OCI-LY7 (cell line): ENCODE measurements around the gene WDCP. TPM values are rescaled to one million over a fixed set of nuclear protein-coding genes. Genes with fewer than 3 reads are reported as not detected.
A peak's percentile ranks its signal among the peaks of the same experiment; 100 is the strongest.

Source experiments
- BruUV-seq: library from RNA; stranded (reverse); fragments of 400-500 nt; replicated peaks from 2 replicates; lab custom pipeline; 2021; lab: Mats Ljungman, UMichigan
- CTCF ChIA-PET: fragments of 300-600 bp; sonication (Branson Sonifier 250); formaldehyde crosslinking; loops from one replicate; lab custom pipeline; 2022; ENCODE audit warnings: antibody characterized with exemption; ENCODE audit not compliant: unreplicated experiment; lab: Charles Lee
- POLR2A ChIA-PET: fragments of 300-600 bp; sonication (Branson Sonifier 250); formaldehyde crosslinking; loops from one replicate; lab custom pipeline; 2022; ENCODE audit warnings: antibody characterized with exemption; lab: Charles Lee
- DNase-seq: peaks from one replicate; pipeline ENCODE4 v3.0.0-alpha.2; 2015; ENCODE audit warnings: low spot score
- H2AFZ ChIP-seq: fragments of 200-600 bp; sonication (generic), shearing (Covaris generic); 2 replicates; pipeline ENCODE4 v1.6.1; 2014; ENCODE audit warnings: mild to moderate bottlenecking, antibody characterized with exemption, low read length, moderate library complexity
- H3K27ac ChIP-seq: fragments of 200-600 bp; sonication (generic); 2 replicates; pipeline ENCODE4 v1.5.1; 2014; ENCODE audit warnings: mixed run types, low read depth, mild to moderate bottlenecking, moderate library complexity, low read length, inconsistent platforms; ENCODE audit not compliant: poor library complexity, severe bottlenecking
- H3K36me3 ChIP-seq: fragments of 200-600 bp; sonication (generic); 2 replicates; pipeline ENCODE4 v1.6.1; 2014; ENCODE audit warnings: mild to moderate bottlenecking, antibody characterized with exemption, low read length, moderate library complexity, mixed read lengths; ENCODE audit not compliant: insufficient read depth
- H3K4me1 ChIP-seq: fragments of 200-600 bp; sonication (generic); 2 replicates; pipeline ENCODE4 v1.5.1; 2014; ENCODE audit warnings: mild to moderate bottlenecking, low read length; ENCODE audit not compliant: insufficient read depth, poor library complexity, severe bottlenecking
- H3K4me2 ChIP-seq: fragments of 200-600 bp; sonication (generic); 2 replicates; pipeline ENCODE4 v1.6.1; 2014; ENCODE audit warnings: mild to moderate bottlenecking, low read length
- H3K4me3 ChIP-seq: fragments of 200-600 bp; sonication (generic); 2 replicates; pipeline ENCODE4 v1.5.1; 2014; ENCODE audit warnings: mild to moderate bottlenecking, low read depth, low read length; ENCODE audit not compliant: poor library complexity, severe bottlenecking
- H3K79me2 ChIP-seq: fragments of 200-600 bp; sonication (generic); 2 replicates; pipeline ENCODE4 v1.6.1; 2016; ENCODE audit warnings: low read depth, mild to moderate bottlenecking, low read length, moderate library complexity, mixed read lengths; ENCODE audit not compliant: insufficient read depth
- H3K9me2 ChIP-seq: fragments of 200-600 bp; sonication (generic); 2 replicates; pipeline ENCODE4 v1.6.1; 2016; ENCODE audit warnings: mild to moderate bottlenecking, low read length, mixed read lengths; ENCODE audit not compliant: insufficient read depth
- H3K9me3 ChIP-seq: fragments of 200-600 bp; sonication (generic); 2 replicates; pipeline ENCODE4 v1.6.1; 2014; ENCODE audit warnings: mild to moderate bottlenecking, mixed run types, low read length, mixed read lengths
- H4K20me1 ChIP-seq: fragments of 200-600 bp; sonication (generic); 2 replicates; pipeline ENCODE4 v1.6.1; 2014; ENCODE audit warnings: mild to moderate bottlenecking, antibody characterized with exemption, low read length, moderate library complexity, mixed read lengths; ENCODE audit not compliant: insufficient read depth
- EZH2phosphoT487 ChIP-seq: fragments of 200-600 bp; sonication (generic); IDR thresholded peaks from 2 replicates; pipeline ENCODE4 v1.6.1; 2018; ENCODE audit warnings: low read depth, borderline replicate concordance, mild to moderate bottlenecking, mixed run types, antibody characterized with exemption, low read length, moderate library complexity, mixed read lengths
- intact Hi-C: fragments of 100-400 bp; cut with micrococcal nuclease; formaldehyde crosslinking; loops from one replicate; pipeline ENCODE4 v1.10.0; 2022; ENCODE audit not compliant: unreplicated experiment
- total RNA-seq, 2 experiments: library from RNA; depleted of rRNA in 1 of 2; stranded (reverse); fragments of >200 nt in 1 of 2; shearing (Covaris generic) in 1 of 2; gene quantifications; 2 replicates each; pipeline ENCODE4 v1.2.3, GENCODE V29; 2014 to 2022
- TF ChIP-seq, protein P1 (sequence below): fragments of 200-600 bp; sonication (generic); conservative IDR thresholded peaks from 2 replicates; pipeline ENCODE4 v1.5.1; 2014; ENCODE audit warnings: mild to moderate bottlenecking, antibody characterized with exemption, low read length, moderate library complexity, mixed read lengths

Gene WDCP
- total RNA-seq, 2 experiments from 2014 or later: 13.9 to 21.0 TPM

DNA sequence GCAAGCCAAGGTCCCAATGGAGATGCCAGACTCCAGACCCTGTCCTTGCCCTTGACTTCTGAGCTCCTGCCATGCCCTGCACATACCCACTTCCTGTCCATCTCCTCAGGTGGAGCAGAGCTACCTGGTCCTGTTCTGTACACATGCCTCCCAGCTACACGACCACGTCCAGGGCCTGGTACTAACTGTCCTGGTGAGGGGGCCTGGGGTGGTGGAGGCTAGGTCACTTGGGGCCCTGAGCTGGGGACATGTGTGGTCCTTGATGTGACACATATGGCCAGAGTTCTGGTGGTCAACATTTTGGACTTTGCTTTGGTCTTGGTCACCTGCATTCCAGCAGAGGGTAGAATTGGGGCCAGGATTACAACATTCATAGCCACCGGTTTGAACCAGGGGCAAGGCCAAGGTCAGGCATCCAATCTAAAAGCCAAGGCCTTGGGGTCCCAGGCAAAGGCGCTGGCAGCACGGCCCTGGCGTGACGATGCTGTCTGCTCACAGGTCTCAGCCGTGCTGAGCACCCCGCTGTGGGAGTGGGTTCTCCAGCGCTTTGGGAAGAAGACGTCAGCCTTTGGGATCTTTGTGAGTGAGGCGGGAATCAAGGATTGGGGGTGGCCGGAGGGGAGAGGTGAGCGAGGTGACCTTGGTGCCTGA is 24.7 kb downstream of the WDCP start:
- CTCF ChIA-PET: no interaction called here
- no peaks in the 10 kb centered on the region for H3K79me2 ChIP-seq
- no peaks in the 10 kb centered on the region for H4K20me1 ChIP-seq
- no peak overlapping the region for H3K27ac ChIP-seq
- no peaks in the 10 kb centered on the region for H3K4me1 ChIP-seq
- DNase-seq: no peak
- intact Hi-C loops: no loop called here
- POLR2A ChIA-PET: interaction anchor here (0.6 kb wide), 1 partner anchor 16 kb away, joined by 3 read pairs; no protein-coding TSS in a partner anchor
- H3K36me3 ChIP-seq: peaks cover 4% of the 10 kb centered on the region; the same call in 1 of the 2 replicates
- TF ChIP-seq, protein P1, sequence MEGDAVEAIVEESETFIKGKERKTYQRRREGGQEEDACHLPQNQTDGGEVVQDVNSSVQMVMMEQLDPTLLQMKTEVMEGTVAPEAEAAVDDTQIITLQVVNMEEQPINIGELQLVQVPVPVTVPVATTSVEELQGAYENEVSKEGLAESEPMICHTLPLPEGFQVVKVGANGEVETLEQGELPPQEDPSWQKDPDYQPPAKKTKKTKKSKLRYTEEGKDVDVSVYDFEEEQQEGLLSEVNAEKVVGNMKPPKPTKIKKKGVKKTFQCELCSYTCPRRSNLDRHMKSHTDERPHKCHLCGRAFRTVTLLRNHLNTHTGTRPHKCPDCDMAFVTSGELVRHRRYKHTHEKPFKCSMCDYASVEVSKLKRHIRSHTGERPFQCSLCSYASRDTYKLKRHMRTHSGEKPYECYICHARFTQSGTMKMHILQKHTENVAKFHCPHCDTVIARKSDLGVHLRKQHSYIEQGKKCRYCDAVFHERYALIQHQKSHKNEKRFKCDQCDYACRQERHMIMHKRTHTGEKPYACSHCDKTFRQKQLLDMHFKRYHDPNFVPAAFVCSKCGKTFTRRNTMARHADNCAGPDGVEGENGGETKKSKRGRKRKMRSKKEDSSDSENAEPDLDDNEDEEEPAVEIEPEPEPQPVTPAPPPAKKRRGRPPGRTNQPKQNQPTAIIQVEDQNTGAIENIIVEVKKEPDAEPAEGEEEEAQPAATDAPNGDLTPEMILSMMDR: no peak
- TF ChIP-seq EZH2phosphoT487: no peak
- no peaks in the 10 kb centered on the region for H3K9me3 ChIP-seq
- H3K4me2 ChIP-seq: no peak overlapping the region
- H3K4me3 ChIP-seq: no peak overlapping the region
- no peak overlapping the region for H2AFZ ChIP-seq
- no peaks in the 10 kb centered on the region for H3K9me2 ChIP-seq
- BruUV-seq: no TSS peak

DNA sequence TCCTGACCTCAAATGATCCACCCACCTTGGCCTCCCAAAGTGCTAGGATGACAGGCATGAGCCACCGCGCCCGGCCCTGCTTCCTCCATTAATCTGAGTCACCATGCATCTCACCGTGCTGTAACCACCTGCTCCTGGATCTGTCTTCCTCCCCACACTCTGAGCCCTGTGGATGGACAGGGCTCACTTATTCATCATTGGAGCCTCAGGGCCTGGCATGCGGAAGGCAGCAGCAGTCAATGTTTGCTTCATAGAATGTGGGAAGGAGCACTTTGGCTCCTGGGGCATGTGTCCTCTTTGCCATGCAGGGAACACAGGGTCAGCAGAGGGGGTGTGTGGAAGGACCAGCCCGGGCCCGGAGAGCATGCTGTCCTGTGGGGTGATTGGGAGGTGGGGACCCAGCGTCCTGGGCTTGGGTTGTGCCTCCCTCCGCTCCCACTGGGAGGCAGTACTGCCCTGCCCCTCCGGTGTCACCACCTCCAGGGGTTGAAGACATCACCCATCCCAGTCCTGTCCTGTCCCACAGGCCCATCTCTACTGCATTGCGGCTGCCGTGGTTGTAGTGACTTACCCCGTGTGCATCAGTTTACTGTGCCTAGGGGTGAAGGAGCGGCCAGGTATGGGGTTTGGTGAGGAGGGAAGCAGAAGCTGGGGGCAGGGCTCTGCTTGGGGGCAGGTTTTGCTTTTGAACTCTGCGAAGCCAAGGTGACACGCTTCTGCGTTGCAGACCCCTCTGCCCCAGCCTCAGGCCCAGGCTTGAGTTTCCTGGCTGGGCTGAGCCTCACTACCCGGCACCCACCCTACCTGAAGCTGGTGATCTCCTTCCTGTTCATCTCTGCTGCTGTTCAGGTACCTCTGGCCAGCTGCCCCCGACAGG is 25.8 kb downstream of the WDCP start:
- no peaks in the 10 kb centered on the region for H3K36me3 ChIP-seq
- H3K4me1 ChIP-seq: no peaks in the 10 kb centered on the region
- TF ChIP-seq EZH2phosphoT487: no peak
- TF ChIP-seq, protein P1: peak; percentile 68
- intact Hi-C loops: loop anchor here (1.0 kb wide), 1 partner anchor 143 kb away; no protein-coding TSS in a partner anchor
- no peak overlapping the region for H3K4me3 ChIP-seq
- H3K9me2 ChIP-seq: no peaks in the 10 kb centered on the region
- H3K9me3 ChIP-seq: no peaks in the 10 kb centered on the region
- no TSS peak for BruUV-seq
- no peak overlapping the region for H3K4me2 ChIP-seq
- peak; percentile 44 for DNase-seq
- no peak overlapping the region for H2AFZ ChIP-seq
- no peak overlapping the region for H3K27ac ChIP-seq
- ChIA-PET CTCF (no interaction called here), POLR2A (no interaction called here)
- H4K20me1 ChIP-seq: no peaks in the 10 kb centered on the region
- H3K79me2 ChIP-seq: no peaks in the 10 kb centered on the region
